Fibroblast of skin of right quadriceps (primary cell): ENCODE results near the gene PCDHA6.
"Not testable (repeated sequence)": the region's sequence is repeated elsewhere in the genome, so short reads cannot be mapped to it uniquely, and the experiment has no call there.

Source experiments
- DNase-seq: peaks from one replicate; pipeline ENCODE4 v3.0.0-alpha.2; 2013

Gene PCDHA6

DNA sequence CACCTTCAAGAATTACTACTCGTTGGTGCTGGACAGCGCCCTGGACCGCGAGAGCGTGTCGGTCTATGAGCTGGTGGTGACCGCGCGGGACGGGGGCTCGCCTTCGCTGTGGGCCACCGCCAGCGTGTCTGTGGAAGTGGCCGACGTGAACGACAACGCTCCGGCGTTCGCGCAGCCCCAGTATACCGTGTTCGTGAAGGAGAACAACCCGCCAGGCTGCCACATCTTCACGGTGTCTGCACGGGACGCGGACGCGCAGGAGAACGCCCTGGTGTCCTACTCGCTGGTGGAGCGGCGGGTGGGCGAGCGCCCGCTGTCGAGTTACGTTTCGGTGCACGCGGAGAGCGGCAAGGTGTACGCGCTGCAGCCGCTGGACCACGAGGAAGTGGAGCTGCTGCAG lies 4.8 kb upstream of the PCDHA6 start:
- DNase-seq: not testable (repeated sequence)

DNA sequence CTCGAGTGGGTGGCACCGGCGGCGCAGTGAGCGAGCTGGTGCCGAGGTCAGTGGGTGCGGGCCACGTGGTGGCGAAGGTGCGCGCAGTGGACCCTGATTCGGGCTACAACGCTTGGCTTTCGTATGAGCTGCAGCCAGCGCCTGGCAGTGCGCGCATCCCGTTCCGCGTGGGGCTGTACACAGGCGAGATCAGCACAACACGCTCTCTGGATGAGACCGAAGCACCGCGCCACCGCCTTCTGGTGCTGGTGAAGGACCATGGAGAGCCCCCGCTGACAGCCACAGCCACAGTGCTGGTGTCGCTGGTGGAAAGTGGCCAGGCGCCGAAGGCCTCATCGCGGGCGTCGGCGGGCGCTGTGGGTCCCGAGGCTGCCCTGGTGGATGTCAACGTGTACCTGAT lies 4.3 kb upstream of the PCDHA6 start:
- no peak for DNase-seq

DNA sequence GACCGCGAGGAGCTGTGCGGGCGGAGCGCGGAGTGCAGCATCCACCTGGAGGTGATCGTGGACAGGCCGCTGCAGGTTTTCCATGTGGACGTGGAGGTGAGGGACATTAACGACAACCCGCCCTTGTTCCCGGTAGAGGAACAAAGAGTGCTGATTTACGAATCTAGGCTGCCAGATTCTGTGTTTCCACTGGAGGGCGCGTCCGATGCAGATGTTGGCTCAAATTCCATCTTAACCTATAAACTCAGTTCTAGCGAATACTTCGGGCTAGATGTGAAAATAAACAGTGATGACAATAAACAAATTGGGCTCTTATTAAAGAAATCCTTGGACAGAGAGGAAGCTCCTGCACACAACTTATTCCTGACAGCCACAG lies 590 bp downstream of the PCDHA6 start:
- no peak for DNase-seq

DNA sequence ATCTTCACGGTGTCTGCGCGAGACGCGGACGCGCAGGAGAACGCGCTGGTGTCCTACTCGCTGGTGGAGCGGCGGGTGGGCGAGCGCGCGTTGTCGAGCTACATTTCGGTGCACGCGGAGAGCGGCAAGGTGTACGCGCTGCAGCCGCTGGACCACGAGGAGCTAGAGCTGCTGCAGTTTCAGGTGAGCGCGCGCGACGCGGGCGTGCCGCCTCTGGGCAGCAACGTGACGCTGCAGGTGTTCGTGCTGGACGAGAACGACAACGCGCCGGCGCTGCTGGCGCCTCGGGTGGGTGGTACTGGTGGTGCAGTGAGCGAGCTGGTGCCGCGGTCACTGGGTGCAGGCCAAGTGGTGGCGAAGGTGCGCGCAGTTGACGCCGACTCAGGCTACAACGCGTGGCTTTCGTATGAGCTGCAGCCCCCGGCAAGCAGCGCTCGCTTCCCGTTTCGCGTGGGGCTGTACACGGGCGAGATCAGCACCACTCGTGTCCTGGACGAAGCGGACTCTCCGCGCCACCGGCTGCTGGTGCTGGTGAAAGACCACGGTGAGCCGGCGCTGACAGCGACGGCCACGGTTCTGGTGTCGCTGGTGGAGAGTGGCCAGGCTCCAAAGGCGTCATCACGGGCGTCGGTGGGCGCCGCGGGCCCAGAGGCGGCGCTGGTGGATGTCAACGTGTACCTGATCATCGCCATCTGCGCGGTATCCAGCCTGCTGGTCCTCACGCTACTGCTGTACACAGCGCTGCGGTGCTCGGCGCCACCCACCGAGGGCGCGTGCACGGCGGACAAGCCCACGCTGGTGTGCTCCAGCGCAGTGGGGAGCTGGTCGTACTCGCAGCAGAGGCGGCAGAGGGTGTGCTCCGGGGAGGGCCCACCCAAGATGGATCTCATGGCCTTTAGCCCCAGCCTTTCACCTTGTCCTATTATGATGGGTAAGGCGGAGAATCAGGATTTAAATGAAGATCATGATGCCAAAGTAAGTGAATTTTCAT lies 2.0 kb downstream of the PCDHA6 start:
- DNase-seq: not testable (repeated sequence)

DNA sequence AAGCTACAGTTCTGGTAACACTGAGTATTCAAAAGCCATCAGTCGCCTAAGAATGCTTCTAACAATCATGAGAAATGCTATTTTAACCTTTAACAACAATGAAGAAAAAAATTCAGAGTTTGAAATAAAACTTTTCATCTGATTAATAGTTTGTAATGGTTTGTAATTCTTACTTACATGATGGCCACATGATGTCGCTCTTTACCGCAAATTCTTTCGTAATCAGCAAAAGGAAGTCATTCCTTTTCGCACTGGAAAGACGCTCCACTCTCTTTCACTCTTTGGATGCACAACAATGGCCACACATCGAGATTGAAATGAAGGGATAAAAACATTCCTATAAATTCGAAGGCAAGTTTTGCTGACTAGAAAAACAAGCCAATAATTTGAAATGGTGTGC lies 6.2 kb downstream of the PCDHA6 start, which contains the start of gene PCDHA7:
PCDHA7 (plus strand) TSS at position 277 of the 400 bp plus-strand sequence; CDS start at position 392, 115 bp downstream.
- peak; percentile 9 for DNase-seq

DNA sequence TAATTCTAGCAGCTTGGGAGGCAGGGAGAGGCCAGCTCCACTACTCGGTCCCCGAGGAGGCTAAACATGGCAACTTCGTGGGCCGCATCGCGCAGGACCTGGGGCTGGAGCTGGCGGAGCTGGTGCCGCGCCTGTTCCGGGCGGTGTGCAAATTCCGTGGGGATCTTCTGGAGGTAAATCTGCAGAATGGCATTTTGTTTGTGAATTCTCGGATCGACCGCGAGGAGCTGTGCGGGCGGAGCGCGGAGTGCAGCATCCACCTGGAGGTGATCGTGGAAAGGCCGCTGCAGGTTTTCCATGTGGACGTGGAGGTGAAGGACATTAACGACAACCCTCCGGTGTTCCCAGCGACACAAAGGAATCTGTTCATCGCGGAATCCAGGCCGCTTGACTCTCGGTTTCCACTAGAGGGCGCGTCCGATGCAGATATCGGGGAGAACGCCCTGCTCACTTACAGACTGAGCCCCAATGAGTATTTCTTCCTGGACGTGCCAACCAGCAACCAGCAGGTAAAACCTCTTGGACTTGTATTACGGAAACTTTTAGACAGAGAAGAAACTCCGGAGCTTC lies 6.8 kb downstream of the PCDHA6 start:
- not testable (repeated sequence) for DNase-seq

DNA sequence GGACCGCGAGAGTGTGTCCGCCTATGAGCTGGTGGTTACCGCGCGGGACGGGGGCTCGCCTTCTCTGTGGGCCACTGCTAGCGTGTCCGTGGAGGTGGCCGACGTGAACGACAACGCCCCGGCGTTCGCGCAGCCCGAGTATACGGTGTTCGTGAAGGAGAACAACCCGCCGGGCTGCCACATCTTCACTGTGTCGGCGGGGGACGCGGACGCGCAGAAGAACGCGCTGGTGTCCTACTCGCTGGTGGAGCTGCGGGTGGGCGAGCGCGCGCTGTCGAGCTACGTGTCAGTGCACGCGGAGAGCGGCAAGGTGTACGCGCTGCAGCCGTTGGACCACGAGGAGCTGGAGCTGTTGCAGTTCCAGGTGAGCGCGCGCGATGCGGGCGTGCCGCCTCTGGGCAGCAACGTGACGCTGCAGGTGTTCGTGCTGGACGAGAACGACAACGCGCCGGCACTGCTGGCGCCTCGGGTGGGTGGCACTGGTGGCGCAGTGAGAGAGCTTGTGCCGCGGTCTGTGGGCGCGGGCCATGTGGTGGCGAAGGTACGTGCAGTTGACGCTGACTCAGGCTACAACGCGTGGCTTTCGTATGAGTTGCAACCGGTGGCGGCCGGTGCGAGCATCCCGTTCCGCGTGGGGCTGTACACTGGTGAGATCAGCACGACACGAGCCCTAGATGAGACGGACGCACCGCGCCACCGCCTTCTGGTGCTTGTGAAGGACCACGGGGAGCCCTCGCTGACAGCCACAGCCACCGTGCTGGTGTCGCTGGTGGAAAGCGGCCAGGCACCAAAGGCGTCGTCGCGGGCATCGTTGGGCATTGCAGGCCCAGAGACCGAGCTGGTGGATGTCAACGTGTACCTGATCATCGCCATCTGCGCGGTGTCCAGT lies 8.1 kb downstream of the PCDHA6 start:
- DNase-seq: no peak

DNA sequence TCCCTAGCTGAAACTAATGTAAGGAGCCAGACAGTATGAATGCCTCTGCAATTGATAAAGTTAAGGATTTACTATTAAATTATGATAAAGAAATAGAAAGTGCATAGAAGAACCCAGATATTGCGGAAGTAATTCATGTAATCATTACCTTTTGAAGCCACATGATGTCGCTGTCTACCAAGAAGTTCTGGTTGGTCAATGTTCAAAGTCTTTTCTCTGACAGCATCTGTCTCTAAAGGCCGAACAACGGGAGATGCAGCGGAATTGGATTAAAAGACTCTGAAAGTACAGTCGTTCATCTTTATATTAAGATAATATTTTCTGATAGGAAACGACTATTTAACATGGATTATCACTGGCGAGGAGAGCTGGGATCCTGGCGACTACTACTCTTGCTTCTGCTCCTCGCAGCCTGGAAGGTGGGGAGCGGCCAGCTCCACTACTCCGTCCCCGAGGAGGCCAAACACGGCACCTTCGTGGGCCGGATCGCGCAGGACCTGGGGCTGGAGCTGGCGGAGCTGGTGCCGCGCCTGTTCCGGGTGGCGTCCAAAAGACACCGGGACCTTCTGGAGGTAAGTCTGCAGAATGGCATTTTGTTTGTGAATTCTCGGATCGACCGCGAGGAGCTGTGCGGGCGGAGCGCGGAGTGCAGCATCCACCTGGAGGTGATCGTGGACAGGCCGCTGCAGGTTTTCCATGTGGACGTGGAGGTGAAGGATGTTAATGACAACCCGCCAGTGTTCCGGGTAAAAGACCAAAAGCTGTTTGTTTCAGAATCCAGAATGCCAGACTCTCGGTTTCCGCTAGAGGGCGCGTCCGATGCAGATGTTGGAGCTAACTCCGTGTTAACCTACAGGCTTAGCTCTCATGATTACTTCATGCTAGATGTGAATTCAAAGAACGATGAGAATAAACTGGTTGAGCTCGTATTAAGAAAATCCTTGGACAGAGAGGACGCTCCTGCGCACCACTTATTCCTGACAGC lies 13.5 kb downstream of the PCDHA6 start, which contains the start of gene PCDHA8:
PCDHA8 (plus strand) TSS at position 210 of the 985 bp plus-strand sequence; CDS start at position 345, 135 bp downstream.
- DNase-seq: no peak

DNA sequence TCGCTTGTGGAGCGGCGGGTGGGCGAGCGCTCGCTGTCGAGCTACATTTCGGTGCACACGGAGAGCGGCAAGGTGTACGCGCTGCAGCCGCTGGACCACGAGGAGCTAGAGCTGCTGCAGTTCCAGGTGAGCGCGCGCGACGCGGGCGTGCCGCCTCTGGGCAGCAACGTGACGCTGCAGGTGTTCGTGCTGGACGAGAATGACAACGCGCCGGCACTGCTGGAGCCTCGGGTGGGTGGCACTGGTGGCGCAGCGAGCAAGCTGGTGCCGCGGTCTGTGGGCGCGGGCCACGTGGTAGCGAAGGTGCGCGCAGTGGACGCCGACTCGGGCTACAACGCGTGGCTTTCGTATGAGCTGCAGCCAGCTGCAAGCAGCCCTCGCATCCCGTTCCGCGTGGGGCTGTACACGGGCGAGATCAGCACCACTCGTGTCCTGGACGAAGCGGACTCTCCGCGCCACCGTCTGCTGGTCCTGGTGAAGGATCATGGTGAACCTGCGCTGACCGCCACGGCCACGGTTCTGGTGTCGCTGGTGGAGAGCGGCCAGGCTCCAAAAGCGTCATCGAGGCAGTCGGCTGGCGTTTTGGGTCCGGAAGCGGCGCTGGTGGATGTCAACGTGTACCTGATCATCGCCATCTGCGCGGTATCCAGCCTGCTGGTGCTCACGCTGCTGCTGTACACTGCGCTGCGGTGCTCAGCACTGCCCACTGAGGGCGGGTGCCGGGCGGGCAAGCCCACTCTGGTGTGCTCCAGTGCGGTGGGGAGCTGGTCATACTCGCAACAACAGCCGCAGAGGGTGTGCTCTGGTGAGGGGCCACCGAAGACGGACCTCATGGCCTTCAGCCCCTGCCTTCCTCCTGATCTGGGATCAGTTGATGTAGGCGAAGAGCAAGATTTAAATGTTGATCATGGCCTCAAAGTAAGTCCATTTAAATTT lies 15.3 kb downstream of the PCDHA6 start:
- no peak for DNase-seq

DNA sequence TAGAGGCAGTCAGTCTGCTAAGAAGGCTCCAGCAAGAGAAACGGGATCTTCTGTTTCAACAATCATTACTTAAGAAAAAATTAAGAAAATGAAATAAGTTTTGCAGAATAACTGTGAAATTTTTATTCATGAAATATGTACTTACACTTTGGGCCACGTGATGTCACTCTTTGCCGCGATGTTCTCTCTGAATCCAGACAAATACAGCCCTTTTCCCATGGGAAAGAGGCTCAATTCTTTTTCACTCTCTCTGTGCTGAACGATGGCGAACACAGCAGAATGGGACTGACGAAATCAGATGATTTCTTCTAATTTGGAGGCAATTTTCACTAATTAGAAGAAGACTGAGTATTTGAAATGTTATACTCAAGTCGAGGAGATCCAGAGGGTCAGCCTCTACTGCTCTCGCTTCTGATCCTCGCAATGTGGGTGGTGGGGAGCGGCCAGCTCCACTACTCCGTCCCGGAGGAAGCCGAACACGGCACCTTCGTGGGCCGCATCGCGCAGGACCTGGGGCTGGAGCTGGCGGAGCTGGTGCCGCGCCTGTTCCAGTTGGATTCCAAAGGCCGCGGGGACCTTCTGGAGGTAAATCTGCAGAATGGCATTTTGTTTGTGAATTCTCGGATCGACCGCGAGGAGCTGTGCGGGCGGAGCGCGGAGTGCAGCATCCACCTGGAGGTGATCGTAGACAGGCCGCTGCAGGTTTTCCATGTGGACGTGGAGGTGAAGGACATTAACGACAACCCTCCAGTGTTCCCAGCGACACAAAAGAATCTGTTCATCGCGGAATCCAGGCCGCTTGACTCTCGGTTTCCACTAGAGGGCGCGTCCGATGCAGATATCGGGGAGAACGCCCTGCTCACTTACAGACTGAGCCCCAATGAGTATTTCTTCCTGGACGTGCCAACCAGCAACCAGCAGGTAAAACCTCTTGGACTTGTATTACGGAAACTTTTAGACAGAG lies 20.7 kb downstream of the PCDHA6 start, which contains the start of gene PCDHA9:
PCDHA9 (plus strand) TSS at position 244 of the 964 bp plus-strand sequence; CDS start at position 358, 114 bp downstream.
- DNase-seq: not testable (repeated sequence)

DNA sequence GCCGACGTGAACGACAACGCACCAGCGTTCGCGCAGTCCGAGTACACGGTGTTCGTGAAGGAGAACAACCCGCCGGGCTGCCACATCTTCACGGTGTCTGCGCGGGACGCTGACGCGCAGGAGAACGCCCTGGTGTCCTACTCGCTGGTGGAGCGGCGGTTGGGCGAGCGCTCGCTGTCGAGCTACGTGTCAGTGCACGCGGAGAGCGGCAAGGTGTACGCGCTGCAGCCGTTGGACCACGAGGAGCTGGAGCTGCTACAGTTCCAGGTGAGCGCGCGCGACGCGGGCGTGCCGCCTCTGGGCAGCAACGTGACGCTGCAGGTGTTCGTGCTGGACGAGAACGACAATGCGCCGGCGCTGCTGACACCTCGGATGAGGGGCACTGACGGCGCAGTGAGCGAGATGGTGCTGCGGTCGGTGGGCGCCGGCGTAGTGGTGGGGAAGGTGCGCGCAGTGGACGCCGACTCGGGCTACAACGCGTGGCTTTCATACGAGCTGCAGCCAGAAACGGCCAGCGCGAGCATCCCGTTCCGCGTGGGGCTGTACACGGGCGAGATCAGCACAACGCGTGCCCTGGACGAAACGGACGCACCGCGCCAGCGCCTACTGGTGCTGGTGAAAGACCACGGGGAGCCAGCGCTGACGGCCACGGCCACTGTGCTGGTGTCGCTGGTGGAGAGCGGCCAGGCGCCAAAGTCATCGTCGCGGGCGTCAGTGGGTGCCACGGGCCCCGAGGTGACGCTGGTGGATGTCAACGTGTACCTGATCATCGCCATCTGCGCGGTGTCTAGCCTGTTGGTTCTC lies 22.3 kb downstream of the PCDHA6 start:
- not testable (repeated sequence) for DNase-seq

DNA sequence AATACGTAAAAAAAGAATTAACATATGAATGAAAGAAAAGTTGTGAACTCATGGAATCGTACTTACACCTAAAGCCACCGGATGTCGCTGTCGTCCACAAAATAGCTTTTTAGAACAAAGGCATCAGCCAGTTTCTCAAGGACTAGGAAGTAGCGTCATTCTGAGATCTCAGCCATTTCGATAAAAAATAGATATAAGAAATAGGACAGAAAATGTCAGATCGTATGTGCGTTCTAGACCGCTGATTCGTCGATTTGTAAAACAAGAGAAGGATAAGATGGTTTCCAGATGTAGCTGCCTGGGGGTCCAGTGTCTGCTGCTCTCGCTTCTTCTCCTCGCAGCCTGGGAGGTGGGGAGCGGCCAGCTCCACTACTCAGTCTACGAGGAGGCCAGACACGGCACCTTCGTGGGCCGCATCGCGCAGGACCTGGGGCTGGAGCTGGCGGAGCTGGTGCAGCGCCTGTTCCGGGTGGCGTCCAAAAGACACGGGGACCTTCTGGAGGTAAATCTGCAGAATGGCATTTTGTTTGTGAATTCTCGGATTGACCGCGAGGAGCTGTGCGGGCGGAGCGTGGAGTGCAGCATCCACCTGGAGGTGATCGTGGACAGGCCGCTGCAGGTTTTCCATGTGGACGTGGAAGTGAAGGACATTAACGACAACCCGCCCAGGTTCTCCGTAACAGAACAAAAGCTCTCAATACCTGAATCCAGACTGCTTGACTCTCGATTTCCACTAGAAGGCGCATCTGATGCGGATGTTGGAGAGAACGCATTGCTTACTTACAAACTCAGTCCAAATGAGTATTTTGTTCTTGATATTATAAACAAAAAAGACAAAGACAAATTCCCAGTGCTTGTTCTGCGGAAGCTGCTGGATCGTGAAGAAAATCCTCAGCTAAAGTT lies 28.3 kb downstream of the PCDHA6 start, which contains the start of gene PCDHA10:
PCDHA10 (plus strand) TSS at position 126 of the 903 bp plus-strand sequence; CDS start at position 278, 152 bp downstream.
- no peak for DNase-seq

DNA sequence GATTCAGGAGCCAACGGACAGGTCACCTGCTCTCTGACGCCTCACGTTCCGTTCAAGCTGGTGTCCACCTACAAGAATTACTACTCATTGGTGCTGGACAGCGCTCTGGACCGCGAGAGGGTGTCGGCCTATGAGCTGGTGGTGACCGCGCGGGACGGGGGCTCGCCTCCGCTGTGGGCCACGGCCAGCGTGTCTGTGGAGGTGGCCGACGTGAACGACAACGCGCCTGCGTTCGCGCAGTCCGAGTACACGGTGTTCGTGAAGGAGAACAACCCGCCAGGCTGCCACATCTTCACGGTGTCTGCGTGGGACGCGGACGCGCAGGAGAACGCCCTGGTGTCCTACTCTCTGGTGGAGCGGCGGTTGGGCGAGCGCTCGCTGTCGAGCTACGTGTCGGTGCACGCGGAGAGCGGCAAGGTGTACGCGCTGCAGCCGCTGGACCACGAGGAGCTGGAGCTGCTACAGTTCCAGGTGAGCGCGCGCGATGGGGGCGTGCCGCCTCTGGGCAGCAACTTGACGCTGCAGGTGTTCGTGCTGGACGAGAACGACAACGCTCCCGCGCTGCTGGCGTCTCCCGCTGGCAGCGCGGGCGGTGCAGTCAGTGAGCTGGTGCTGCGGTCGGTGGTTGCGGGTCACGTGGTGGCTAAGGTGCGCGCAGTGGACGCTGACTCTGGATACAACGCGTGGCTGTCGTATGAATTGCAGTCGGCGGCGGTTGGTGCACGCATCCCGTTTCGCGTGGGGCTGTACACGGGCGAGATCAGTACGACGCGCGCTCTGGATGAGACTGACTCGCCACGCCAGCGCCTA lies 29.6 kb downstream of the PCDHA6 start:
- no peak for DNase-seq

DNA sequence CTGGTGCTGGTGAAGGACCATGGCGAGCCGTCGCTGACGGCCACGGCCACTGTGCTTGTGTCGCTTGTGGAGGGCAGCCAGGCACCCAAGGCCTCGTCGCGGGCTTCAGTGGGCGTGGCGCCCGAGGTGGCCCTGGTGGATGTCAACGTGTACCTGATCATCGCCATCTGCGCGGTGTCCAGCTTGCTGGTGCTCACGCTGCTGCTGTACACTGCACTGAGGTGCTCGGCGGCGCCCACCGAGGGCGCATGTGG lies 30.2 kb downstream of the PCDHA6 start:
- DNase-seq: no peak

DNA sequence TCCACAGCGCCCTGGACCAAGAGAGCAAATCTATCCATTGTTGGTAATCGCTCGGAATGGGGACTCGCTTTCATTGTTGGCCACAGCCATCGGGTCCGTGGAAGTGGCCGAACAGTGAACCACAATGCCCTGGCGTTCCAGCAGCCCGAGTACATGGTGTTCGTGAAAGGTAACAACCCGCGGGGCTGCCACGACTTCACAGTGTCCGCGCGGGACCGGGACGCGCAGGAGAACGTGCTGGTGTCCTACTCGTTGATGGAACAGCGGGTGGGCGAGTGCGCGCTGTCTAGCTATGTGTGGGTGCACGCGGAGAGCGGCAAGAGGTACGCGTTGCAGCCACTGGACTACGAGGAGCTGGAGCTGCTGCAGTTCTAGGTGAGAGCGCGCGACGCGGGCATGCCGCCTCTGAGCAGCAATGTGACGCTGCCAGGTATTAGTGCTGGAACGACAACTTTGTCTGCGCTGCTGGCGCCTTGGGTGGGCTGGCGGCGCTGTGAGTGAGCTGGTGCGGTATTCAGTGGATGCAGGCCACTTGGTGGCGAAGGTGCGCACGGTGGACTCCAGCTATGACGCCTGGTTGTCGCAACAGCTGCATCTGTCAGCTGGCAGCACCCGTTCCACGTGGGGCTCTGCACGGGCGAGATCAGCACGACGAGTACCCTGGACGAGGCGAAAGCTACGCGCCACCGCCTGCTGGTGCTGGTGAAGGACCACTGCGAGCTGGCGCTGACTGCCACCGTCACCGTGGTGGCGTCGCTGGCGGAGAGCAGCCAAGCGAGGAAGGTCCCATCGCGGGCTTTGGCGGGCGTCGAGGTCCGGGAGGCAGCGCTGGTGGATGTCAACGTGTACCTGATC lies 34.9 kb downstream of the PCDHA6 start:
- DNase-seq: no peak
